SKM-1 treated with dmso at 0.1 percent for 144 hours (cell line): ENCODE measurements around the gene LAMC2.

Experiments used
- DNase-seq: peaks from one replicate; lab custom pipeline; 2025; ENCODE audit not compliant: unreplicated experiment; lab: John Stamatoyannopoulos, UW

Gene LAMC2

GRCh38 chr1:183210681-183211080 is 24.6 kb downstream of the LAMC2 start:
- DNase-seq = no peak

DNA sequence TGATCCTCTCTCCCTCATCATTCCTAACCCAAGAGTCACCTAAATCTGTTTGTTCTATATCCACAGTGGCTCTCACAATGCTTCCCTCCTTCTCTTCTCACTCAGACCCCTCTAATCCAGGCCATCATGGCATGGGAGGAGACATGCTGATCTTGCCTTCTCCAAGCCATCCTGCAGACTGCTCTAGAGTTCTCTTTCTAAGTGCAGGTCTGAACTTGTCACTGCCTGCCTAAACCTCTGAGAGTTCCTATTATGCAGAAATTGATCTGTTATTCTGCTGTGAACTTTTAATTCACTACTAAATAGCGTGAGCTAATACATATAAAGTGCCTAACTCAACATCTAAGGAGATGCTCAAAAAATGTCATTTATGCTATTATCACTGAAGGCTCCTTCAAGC is 26.8 kb downstream of the LAMC2 start:
- DNase-seq = no peak

- no peak for DNase-seq
These were observed 28.2 kb downstream of the LAMC2 start for GRCh38 chr1:183214021-183214970.

DNA sequence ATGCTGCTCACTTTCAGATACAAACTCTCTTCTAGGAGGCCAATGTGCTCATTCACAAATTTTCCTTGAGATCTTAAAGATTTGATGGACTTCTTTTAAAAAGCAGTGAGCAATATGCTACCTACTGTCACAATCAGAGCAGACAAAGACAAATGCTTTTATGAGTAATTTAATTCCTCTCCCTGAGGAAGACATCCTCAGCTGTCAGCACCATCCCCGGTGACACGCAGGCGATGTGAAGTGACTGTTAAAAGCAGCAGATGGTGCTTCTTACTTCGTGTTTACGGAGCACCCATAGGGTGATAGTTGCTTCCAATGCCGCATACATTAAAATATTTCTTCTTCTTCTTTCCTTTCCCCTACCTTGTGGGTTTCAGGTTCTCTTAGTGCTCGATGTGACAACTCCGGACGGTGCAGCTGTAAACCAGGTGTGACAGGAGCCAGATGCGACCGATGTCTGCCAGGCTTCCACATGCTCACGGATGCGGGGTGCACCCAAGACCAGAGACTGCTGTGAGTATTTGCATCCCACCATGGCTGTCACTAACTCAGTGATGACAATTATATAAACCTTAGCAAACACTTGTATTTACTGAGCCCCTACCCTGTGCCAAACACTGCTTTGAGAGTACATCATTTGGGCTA is 29.1 kb downstream of the LAMC2 start:
- DNase-seq = no peak

DNA sequence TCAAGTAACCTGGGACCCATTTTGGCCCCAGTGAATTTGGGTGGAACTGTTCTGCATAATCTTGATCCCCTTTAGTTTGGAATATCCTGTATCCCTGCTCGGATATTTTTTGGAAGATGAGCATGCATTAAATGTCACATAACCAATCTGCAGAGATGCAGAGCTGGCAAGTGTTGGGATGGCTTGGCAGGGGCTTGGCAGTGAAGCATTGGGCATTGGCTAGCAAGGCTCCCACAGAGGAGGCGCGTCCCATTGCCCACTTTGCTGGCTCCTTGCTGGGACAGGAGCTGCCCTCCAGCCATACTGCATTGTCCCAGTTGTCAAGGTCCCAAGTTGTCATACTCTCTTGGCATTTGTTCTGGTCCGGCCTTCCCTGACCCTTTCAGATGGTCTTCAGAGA is 29.9 kb downstream of the LAMC2 start:
- DNase-seq = no peak

DNA sequence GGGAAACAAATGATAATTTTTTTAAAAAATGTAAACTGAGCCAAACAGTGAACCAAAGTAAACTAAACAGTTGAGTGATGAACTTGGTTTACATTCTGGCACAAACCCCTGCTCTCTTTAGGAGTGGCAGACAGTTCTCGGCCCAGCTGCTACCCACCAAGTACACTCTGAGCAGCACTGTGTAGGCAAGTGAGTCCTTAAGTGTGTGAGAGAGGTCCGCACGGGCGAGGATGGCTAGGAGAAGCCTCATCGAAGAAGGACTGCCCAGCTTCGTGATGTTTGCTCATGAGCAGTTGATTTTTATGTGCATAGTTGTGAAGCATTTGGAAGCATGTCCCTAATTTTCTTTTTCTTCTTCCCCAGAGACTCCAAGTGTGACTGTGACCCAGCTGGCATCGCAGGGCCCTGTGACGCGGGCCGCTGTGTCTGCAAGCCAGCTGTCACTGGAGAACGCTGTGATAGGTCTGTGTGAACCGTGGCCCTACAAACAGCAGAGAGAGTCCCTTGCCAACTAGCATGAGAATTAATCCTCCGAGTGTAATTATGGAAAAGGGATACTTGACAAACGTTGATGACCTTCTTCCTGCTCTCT is 32.1 kb downstream of the LAMC2 start:
- no peak for DNase-seq

DNA sequence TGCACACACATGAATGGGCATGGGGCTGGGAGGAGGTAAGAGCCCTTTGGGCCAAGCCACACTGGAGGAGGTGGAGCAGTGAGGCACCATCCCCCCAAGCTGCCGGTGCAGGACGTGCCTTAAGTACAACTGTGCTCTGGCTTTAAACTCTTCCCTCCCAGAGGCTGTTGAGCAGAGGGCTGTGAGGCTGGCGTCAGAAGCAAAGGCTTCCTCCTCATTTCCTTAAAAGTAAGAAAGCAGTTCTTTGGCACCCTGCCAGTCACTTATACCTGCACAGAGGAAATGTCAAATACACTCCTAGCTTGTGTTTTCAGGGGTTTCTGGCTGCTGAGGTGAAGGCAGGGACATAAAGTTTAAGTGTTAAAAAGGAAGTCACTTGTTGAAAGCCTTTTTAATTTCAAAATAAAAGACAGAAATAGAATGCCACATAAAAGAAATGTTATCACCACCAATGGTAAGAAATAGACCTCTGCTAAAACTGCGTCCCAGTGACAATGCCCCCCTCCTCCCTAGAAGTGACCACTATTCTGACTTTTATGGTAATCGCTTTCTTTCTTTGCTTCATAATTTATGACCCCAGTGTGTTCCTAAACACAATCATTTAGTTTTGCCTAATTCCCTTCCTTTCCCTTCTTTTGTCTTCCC is 33.0 kb downstream of the LAMC2 start:
- no peak for DNase-seq

- DNase-seq = no peak
These were observed 33.5 kb downstream of the LAMC2 start for GRCh38 chr1:183219616-183220009.

GRCh38 chr1:183222909-183223308 is 36.8 kb downstream of the LAMC2 start:
- no peak for DNase-seq

GRCh38 chr1:183223467-183223866 is 37.4 kb downstream of the LAMC2 start:
- DNase-seq = no peak

GRCh38 chr1:183226361-183226760 is 40.3 kb downstream of the LAMC2 start:
- DNase-seq = no peak

DNA sequence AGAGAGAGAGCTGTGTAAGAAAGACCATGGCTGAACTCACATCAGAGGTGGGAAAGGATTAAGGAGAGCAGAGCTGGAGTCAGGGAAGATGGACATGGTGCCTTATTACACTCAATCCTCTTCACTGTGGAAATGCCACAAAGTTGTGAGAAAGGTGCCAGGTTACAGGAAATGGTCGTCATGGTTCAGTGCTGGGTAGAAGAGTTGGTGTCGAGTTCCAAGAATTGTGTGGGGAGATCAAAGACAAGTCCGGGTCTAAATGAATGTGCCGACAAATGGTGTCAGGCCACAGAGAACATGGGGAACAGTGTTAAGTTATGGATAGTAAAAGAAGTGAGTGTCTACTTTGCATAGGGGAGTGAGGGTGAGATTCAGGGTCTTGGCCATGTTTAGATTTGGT is 40.9 kb downstream of the LAMC2 start:
- DNase-seq = no peak

- peak; percentile 65 for DNase-seq
These were observed 41.6 kb downstream of the LAMC2 start for GRCh38 chr1:183227422-183228346.

- DNase-seq = no peak
These were observed 42.5 kb downstream of the LAMC2 start for GRCh38 chr1:183228347-183229220.

- no peak for DNase-seq
These were observed 44.3 kb downstream of the LAMC2 start for GRCh38 chr1:183230413-183230812.

- no peak for DNase-seq
These were observed 45.5 kb downstream of the LAMC2 start for GRCh38 chr1:183231545-183231944.

- no peak for DNase-seq
These were observed 47.0 kb downstream of the LAMC2 start for GRCh38 chr1:183233113-183233512.

- peak; percentile 26 for DNase-seq
These were observed 48.8 kb downstream of the LAMC2 start for GRCh38 chr1:183234660-183235476.

DNA sequence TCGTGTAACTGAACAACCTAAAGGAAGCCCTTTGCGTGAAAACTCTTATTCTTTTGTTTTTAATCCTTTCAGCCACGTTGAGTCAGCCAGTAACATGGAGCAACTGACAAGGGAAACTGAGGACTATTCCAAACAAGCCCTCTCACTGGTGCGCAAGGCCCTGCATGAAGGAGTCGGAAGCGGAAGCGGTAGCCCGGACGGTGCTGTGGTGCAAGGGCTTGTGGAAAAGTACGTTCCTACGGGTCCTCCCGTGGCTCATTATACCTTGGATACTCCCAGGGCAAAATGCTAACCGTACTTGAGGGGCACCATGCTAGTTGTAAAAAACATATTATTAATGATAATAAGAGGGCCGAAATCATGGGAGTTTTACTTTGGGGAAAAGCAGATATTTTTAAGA is 49.4 kb downstream of the LAMC2 start:
- DNase-seq = no peak
